Measurements from ENCODE around the gene CEACAM7.
"Not testable (repeated sequence)": the region's sequence is repeated elsewhere in the genome, so short reads cannot be mapped to it uniquely, and the experiment has no call there.

CEACAM7 gene

GRCh38 chr19:41688098-41688497, at the start of gene CEACAM7:
Gene CEACAM7 (minus strand): TSS chr19:41688270. CDS start chr19:41688165, 105 bp downstream.
- H3K36me3 Mint-ChIP-seq: peaks cover 0 to 3% of the 10 kb centered on the region in 2 donors
- no peak within 1 kb of the TSS for H3K4me3 Mint-ChIP-seq
- H3K27ac Mint-ChIP-seq: no peak within 1 kb of the TSS
- DNase-seq: no peak
- no peak for ATAC-seq (replicated peaks)
- peaks cover 29 to 59% of the 10 kb centered on the region in 2 donors for H3K27me3 Mint-ChIP-seq
- H3K4me1 Mint-ChIP-seq: peaks cover 0 to 4% of the 10 kb centered on the region in 2 donors
- H3K9me3 Mint-ChIP-seq: peaks cover 6 to 13% of the 10 kb centered on the region in 2 donors

GRCh38 chr19:41735071-41735600, 47.1 kb upstream of the CEACAM7 start:
- no peak for ATAC-seq (replicated peaks)
- Mint-ChIP-seq H3K4me1 (peaks cover 0 to 2% of the 10 kb centered on the region in 2 donors), H3K9me3 (no peaks in the 10 kb centered on the region), H3K27ac (no peak overlapping the region), H3K4me3 (no peak overlapping the region), H3K27me3 (peaks cover 16 to 42% of the 10 kb centered on the region in 2 donors), H3K36me3 (no peaks in the 10 kb centered on the region)
- DNase-seq: no peak

DNA sequence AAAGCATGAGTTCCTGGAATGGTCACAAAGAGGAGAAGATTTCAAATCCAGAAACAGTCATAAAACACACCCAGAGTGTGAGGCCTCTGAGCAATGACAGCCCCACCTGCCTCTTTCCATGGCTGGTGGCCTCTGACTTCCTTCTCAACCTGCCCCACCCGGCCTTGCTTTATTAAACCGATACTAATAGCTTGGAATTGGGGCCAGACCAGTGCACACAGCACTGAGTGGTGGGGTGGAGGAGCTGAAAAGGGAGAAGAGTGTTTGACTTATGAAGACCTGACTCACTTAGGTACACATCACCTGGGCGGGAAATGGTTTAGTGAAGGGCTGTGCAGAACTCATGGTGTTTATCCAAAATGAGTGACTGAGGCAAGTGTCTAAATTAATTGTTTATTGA, 46.5 kb upstream of the CEACAM7 start:
- H3K4me3 Mint-ChIP-seq: no peak overlapping the region
- H3K27me3 Mint-ChIP-seq: peaks cover 16 to 42% of the 10 kb centered on the region in 2 donors
- H3K4me1 Mint-ChIP-seq: peaks cover 0 to 2% of the 10 kb centered on the region in 2 donors
- DNase-seq: no peak
- no peak for ATAC-seq (replicated peaks)
- H3K9me3 Mint-ChIP-seq: no peaks in the 10 kb centered on the region
- H3K27ac Mint-ChIP-seq: no peak overlapping the region
- no peaks in the 10 kb centered on the region for H3K36me3 Mint-ChIP-seq

DNA sequence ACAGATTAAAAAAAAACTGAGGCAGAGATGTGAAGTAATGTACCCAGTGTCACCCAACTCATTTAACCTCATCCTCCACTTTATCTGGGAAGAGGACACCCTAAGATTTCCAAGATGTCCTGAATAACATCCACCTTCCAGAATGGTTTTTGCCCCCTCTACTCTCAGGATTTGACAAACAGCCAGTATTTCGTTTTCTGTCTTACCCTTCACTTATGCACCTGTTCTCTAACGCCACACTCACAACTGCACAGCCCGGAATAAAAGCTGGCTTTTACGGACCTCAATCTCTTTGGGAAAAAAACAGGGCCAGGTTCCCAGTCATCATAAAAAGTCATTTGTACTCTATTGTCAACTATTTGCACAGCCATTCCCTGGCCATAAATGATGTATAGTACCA, 46.1 kb upstream of the CEACAM7 start:
- peaks cover 16 to 40% of the 10 kb centered on the region in 2 donors for H3K27me3 Mint-ChIP-seq
- no peak overlapping the region for H3K27ac Mint-ChIP-seq
- DNase-seq (no peak), ATAC-seq (replicated peaks) (no peak)
- H3K9me3 Mint-ChIP-seq: no peaks in the 10 kb centered on the region
- peaks cover 0 to 2% of the 10 kb centered on the region in 2 donors for H3K4me1 Mint-ChIP-seq
- H3K36me3 Mint-ChIP-seq: no peaks in the 10 kb centered on the region
- no peak overlapping the region for H3K4me3 Mint-ChIP-seq

- no peak for DNase-seq
- H3K4me3 Mint-ChIP-seq: no peak overlapping the region
- no peaks in the 10 kb centered on the region for H3K36me3 Mint-ChIP-seq
- no peaks in the 10 kb centered on the region for H3K4me1 Mint-ChIP-seq
- ATAC-seq (replicated peaks): no peak
- H3K27me3 Mint-ChIP-seq: peaks cover 18 to 28% of the 10 kb centered on the region in 2 donors
- no peak overlapping the region for H3K27ac Mint-ChIP-seq
- H3K9me3 Mint-ChIP-seq: no peaks in the 10 kb centered on the region
Observed at GRCh38 chr19:41726493-41726892, 38.4 kb upstream of the CEACAM7 start.

DNA sequence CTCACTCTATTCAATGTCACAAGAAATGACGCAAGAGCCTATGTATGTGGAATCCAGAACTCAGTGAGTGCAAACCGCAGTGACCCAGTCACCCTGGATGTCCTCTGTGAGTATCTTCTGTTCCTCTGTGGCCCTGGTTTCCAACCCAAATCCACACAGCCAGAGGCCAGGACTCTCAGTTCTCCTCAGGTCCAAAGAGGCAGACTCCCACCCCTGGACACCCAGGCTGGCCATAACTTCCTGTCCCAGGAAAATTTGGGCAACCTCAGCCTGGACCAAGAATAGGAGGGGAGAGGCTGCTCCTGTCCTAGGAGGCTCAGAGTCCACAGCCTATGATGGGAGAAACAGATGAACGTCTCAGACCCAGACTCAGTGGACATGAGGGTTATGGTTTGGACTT, 32.0 kb upstream of the CEACAM7 start:
- ATAC-seq (replicated peaks): no peak
- H3K4me3 Mint-ChIP-seq: no peak overlapping the region
- no peaks in the 10 kb centered on the region for H3K36me3 Mint-ChIP-seq
- no peaks in the 10 kb centered on the region for H3K9me3 Mint-ChIP-seq
- H3K27ac Mint-ChIP-seq: no peak overlapping the region
- peaks cover 22 to 49% of the 10 kb centered on the region in 2 donors for H3K27me3 Mint-ChIP-seq
- DNase-seq: no peak
- no peaks in the 10 kb centered on the region for H3K4me1 Mint-ChIP-seq

- Mint-ChIP-seq H3K36me3 (no peaks in the 10 kb centered on the region), H3K4me3 (no peak overlapping the region), H3K9me3 (no peaks in the 10 kb centered on the region), H3K27ac (no peak overlapping the region), H3K4me1 (no peaks in the 10 kb centered on the region), H3K27me3 (peaks cover 22 to 59% of the 10 kb centered on the region in 2 donors)
- DNase-seq: no peak
- no peak for ATAC-seq (replicated peaks)
Observed at GRCh38 chr19:41718761-41719160, 30.7 kb upstream of the CEACAM7 start.

GRCh38 chr19:41714598-41714997, 26.5 kb upstream of the CEACAM7 start:
- no peak overlapping the region for H3K4me3 Mint-ChIP-seq
- no peaks in the 10 kb centered on the region for H3K4me1 Mint-ChIP-seq
- H3K27ac Mint-ChIP-seq: no peak overlapping the region
- H3K27me3 Mint-ChIP-seq: peaks cover 26 to 76% of the 10 kb centered on the region in 2 donors
- no peaks in the 10 kb centered on the region for H3K36me3 Mint-ChIP-seq
- ATAC-seq (replicated peaks) (no peak), DNase-seq (no peak)
- H3K9me3 Mint-ChIP-seq: no peaks in the 10 kb centered on the region

GRCh38 chr19:41711376-41712261, 23.5 kb upstream of the CEACAM7 start:
- Mint-ChIP-seq H3K4me3 (no peak overlapping the region), H3K36me3 (no peaks in the 10 kb centered on the region), H3K9me3 (no peaks in the 10 kb centered on the region), H3K4me1 (peaks cover 4 to 7% of the 10 kb centered on the region in 2 donors), H3K27me3 (peaks cover 47 to 71% of the 10 kb centered on the region in 2 donors), H3K27ac (no peak overlapping the region)
- ATAC-seq (replicated peaks) (no peak), DNase-seq (no peak)

- peaks cover 4 to 8% of the 10 kb centered on the region in 2 donors for H3K4me1 Mint-ChIP-seq
- no peaks in the 10 kb centered on the region for H3K9me3 Mint-ChIP-seq
- H3K4me3 Mint-ChIP-seq: no peak overlapping the region
- no peak overlapping the region for H3K27ac Mint-ChIP-seq
- DNase-seq (no peak), ATAC-seq (replicated peaks) (no peak)
- no peaks in the 10 kb centered on the region for H3K36me3 Mint-ChIP-seq
- H3K27me3 Mint-ChIP-seq: peaks cover 55 to 73% of the 10 kb centered on the region in 2 donors
Observed at GRCh38 chr19:41709951-41710645, 22.0 kb upstream of the CEACAM7 start.

GRCh38 chr19:41709516-41709915, 21.4 kb upstream of the CEACAM7 start:
- not testable (repeated sequence) for H3K36me3 Mint-ChIP-seq; ATAC-seq (replicated peaks); H3K27ac Mint-ChIP-seq; H3K4me3 Mint-ChIP-seq; H3K9me3 Mint-ChIP-seq; DNase-seq; H3K4me1 Mint-ChIP-seq
- H3K27me3 Mint-ChIP-seq: peaks cover 56 to 69% of the 10 kb centered on the region in 2 donors

DNA sequence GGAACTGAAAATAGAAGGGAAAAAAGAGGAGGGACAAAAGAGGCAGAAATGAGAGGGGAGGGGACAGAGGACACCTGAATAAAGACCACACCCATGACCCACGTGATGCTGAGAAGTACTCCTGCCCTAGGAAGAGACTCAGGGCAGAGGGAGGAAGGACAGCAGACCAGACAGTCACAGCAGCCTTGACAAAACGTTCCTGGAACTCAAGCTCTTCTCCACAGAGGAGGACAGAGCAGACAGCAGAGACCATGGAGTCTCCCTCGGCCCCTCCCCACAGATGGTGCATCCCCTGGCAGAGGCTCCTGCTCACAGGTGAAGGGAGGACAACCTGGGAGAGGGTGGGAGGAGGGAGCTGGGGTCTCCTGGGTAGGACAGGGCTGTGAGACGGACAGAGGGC, 20.4 kb upstream of the CEACAM7 start, which contains the start of gene CEACAM5:
CEACAM5 (plus strand) TSS at position 146 of the 400 bp plus-strand sequence; CDS start at position 252, 106 bp downstream.
- Mint-ChIP-seq H3K9me3 (no peaks in the 10 kb centered on the region), H3K36me3 (no peaks in the 10 kb centered on the region), H3K4me3 (no peak within 1 kb of the TSS), H3K27ac (no peak within 1 kb of the TSS), H3K27me3 (peaks cover 59 to 71% of the 10 kb centered on the region in 2 donors), H3K4me1 (peaks cover 4 to 8% of the 10 kb centered on the region in 2 donors)
- ATAC-seq (replicated peaks): no peak
- no peak for DNase-seq

DNA sequence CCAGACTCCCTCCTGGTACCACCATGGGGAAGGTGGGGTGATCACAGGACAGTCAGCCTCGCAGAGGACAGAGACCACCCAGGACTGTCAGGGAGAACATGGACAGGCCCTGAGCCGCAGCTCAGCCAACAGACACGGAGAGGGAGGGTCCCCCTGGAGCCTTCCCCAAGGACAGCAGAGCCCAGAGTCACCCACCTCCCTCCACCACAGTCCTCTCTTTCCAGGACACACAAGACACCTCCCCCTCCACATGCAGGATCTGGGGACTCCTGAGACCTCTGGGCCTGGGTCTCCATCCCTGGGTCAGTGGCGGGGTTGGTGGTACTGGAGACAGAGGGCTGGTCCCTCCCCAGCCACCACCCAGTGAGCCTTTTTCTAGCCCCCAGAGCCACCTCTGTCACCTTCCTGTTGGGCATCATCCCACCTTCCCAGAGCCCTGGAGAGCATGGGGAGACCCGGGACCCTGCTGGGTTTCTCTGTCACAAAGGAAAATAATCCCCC, 19.9 kb upstream of the CEACAM7 start:
- ATAC-seq (replicated peaks) (no peak), DNase-seq (no peak)
- Mint-ChIP-seq H3K27me3 (peaks cover 56 to 71% of the 10 kb centered on the region in 2 donors), H3K4me3 (no peak overlapping the region), H3K4me1 (peaks cover 4 to 8% of the 10 kb centered on the region in 2 donors), H3K36me3 (no peaks in the 10 kb centered on the region), H3K27ac (no peak overlapping the region), H3K9me3 (no peaks in the 10 kb centered on the region)

DNA sequence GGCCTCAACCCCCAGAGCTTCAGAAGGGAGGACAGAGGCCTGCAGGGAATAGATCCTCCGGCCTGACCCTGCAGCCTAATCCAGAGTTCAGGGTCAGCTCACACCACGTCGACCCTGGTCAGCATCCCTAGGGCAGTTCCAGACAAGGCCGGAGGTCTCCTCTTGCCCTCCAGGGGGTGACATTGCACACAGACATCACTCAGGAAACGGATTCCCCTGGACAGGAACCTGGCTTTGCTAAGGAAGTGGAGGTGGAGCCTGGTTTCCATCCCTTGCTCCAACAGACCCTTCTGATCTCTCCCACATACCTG, 19.4 kb upstream of the CEACAM7 start:
- Mint-ChIP-seq H3K27ac (no peak overlapping the region), H3K36me3 (no peaks in the 10 kb centered on the region), H3K4me3 (no peak overlapping the region), H3K27me3 (peaks cover 56 to 72% of the 10 kb centered on the region in 2 donors), H3K9me3 (no peaks in the 10 kb centered on the region), H3K4me1 (peaks cover 4 to 8% of the 10 kb centered on the region in 2 donors)
- DNase-seq (no peak), ATAC-seq (replicated peaks) (no peak)
